GM12878 (cell line): ENCODE results near the gene VWA3B. TPM values are rescaled to one million over a fixed set of nuclear protein-coding genes. Genes with fewer than 3 reads are reported as not detected.

ENCODE experiments used
- ATAC-seq: fragments of 200-7000 bp; cut with Tn5 transposase; 3 replicates; pipeline ENCODE4 v1.9.1; 2020; ENCODE audit warnings: mild to moderate bottlenecking, moderate library complexity
- BruUV-seq: library from RNA; stranded (reverse); fragments of 400-500 nt; replicated peaks from 2 replicates; lab custom pipeline; 2021; lab: Mats Ljungman, UMichigan
- CTCF ChIA-PET: fragments of 300-600 bp; sonication (Branson Sonifier 250); formaldehyde crosslinking; extraction: SDS; loops from one replicate; lab custom pipeline; 2021; ENCODE audit warnings: inconsistent platforms; lab: Yijun Ruan, JAX
- POLR2A ChIA-PET: fragments of 350-600 bp; formaldehyde crosslinking; extraction: SDS; loops from one replicate; lab custom pipeline; 2021; ENCODE audit warnings: inconsistent platforms; lab: Charles Lee
- RAD21 ChIA-PET: fragments of 300-600 bp; sonication (Branson Sonifier 250); formaldehyde crosslinking; loops from one replicate; lab custom pipeline; 2023; ENCODE audit warnings: antibody characterized with exemption; ENCODE audit not compliant: unreplicated experiment; lab: Charles Lee
- SMC1A ChIA-PET: fragments of 300-600 bp; sonication (Branson Sonifier 250); formaldehyde crosslinking; loops from one replicate; lab custom pipeline; 2023; ENCODE audit not compliant: unreplicated experiment, uncharacterized antibody; lab: Charles Lee
- DNase-seq: peaks from one replicate; pipeline ENCODE4 v3.0.0-alpha.2; 2011; ENCODE audit warnings: low read depth, low spot score
- FAIRE-seq: peaks from 3 replicates; lab custom pipeline; 2011; peaks lifted over from hg19 to GRCh38; lab: Jason Lieb, UNC
- H2AFZ ChIP-seq: 2 replicates; pipeline ENCODE4 v1.6.0; 2011; ENCODE audit warnings: low read depth, low read length, control low read depth; ENCODE audit not compliant: control insufficient read depth
- H3K27ac ChIP-seq: 2 replicates; pipeline ENCODE4 v1.5.1; 2011; ENCODE audit warnings: control low read depth; ENCODE audit not compliant: control insufficient read depth, insufficient read depth
- H3K27me3 ChIP-seq, 2 experiments: replicated peaks in 1 of 2; 2 replicates each; pipeline versions ENCODE4 v1.6.0 to v1.6.1; 2011; ENCODE audit warnings: low read length in 1 of 2; ENCODE audit not compliant: control insufficient read depth in 2 of 2, insufficient read depth in 2 of 2
- H3K36me3 ChIP-seq, 2 experiments: 2 replicates each; pipeline ENCODE4 v1.5.1; 2011; ENCODE audit warnings: low read length in 1 of 2; ENCODE audit not compliant: control insufficient read depth in 2 of 2, insufficient read depth in 2 of 2
- H3K4me1 ChIP-seq: 2 replicates; pipeline ENCODE4 v1.6.1; 2011; ENCODE audit warnings: mild to moderate bottlenecking, low read length, moderate library complexity, mixed read lengths; ENCODE audit not compliant: control insufficient read depth, insufficient read depth
- H3K4me2 ChIP-seq: 2 replicates; pipeline ENCODE4 v1.6.0; 2011; ENCODE audit warnings: control low read depth; ENCODE audit not compliant: control insufficient read depth, insufficient read depth
- H3K4me3 ChIP-seq: fragments of 200-600 bp; sonication (generic); 2 replicates; pipeline ENCODE4 v1.5.1; 2016
- H3K79me2 ChIP-seq: 2 replicates; pipeline ENCODE4 v1.6.0; 2011; ENCODE audit warnings: low read length; ENCODE audit not compliant: control insufficient read depth, insufficient read depth
- H3K9ac ChIP-seq: 2 replicates; pipeline ENCODE4 v1.8.0; 2011; ENCODE audit warnings: low read length, control low read depth, mixed read lengths; ENCODE audit not compliant: control insufficient read depth, insufficient read depth
- H3K9me3 ChIP-seq: replicated peaks from 3 replicates; pipeline ENCODE4 v1.5.1; 2011; ENCODE audit warnings: mild to moderate bottlenecking, low read length; ENCODE audit not compliant: control insufficient read depth, insufficient read depth
- H4K20me1 ChIP-seq: 2 replicates; pipeline ENCODE4 v1.6.0; 2011; ENCODE audit not compliant: control insufficient read depth, insufficient read depth
- BHLHE40 ChIP-seq, 2 experiments: fragments of 450-650 bp in 1 of 2; IDR thresholded peaks; 2 replicates each; pipeline ENCODE4 v1.6.1; 2011 to 2017; ENCODE audit warnings: low read depth in 2 of 2, borderline replicate concordance in 1 of 2, improper control_type of control experiment in 1 of 2, low read length in 1 of 2, mild to moderate bottlenecking in 1 of 2
- CBX5 ChIP-seq: sonication (generic); IDR thresholded peaks from 2 replicates; pipeline ENCODE4 v1.6.1; 2016; ENCODE audit warnings: low read depth, moderate library complexity, mild to moderate bottlenecking, inconsistent platforms
- E2F4 ChIP-seq: IDR thresholded peaks from 2 replicates; pipeline ENCODE4 v1.6.1; 2012; ENCODE audit warnings: low read depth, low read length, improper control_type of control experiment
- KAT2A ChIP-seq: conservative IDR thresholded peaks from 2 replicates; pipeline ENCODE4 v1.6.1; 2011; ENCODE audit warnings: low read depth, low read length; ENCODE audit not compliant: control insufficient read depth
- NBN ChIP-seq: fragments of 450-650 bp; IDR thresholded peaks from 2 replicates; pipeline ENCODE4 v1.6.1; 2016
- NFXL1 ChIP-seq: fragments of 450-650 bp; IDR thresholded peaks from 2 replicates; pipeline ENCODE4 v1.6.1; 2017; ENCODE audit warnings: antibody characterized with exemption, mild to moderate bottlenecking, borderline replicate concordance
- NRF1 ChIP-seq: conservative IDR thresholded peaks from 2 replicates; pipeline ENCODE4 v1.6.1; 2011; ENCODE audit warnings: mild to moderate bottlenecking, low read depth, low read length, improper control_type of control experiment
- PBX3 ChIP-seq: IDR thresholded peaks from 2 replicates; pipeline ENCODE4 v1.6.1; 2011; ENCODE audit warnings: mild to moderate bottlenecking, low read depth, low read length, moderate library complexity; ENCODE audit not compliant: insufficient replicate concordance
- RCOR1 ChIP-seq: conservative IDR thresholded peaks from 2 replicates; pipeline ENCODE4 v1.6.1; 2012; ENCODE audit warnings: low read depth, low read length, improper control_type of control experiment
- SIX5 ChIP-seq: IDR thresholded peaks from 2 replicates; pipeline ENCODE4 v1.6.1; 2011; ENCODE audit warnings: mild to moderate bottlenecking, low read depth, low read length, moderate library complexity; ENCODE audit not compliant: severe bottlenecking
- SKIL ChIP-seq: fragments of 450-650 bp; IDR thresholded peaks from 2 replicates; pipeline ENCODE4 v1.6.1; 2017; ENCODE audit warnings: mild to moderate bottlenecking, low read depth, inconsistent platforms; ENCODE audit not compliant: poor library complexity, severe bottlenecking
- ZNF274 ChIP-seq: IDR thresholded peaks from one replicate; pipeline ENCODE4 v1.8.0; 2011; ENCODE audit not compliant: insufficient read length, insufficient read depth
- ZNF592 ChIP-seq: fragments of 450-650 bp; IDR thresholded peaks from 2 replicates; pipeline ENCODE4 v1.6.1; 2017; ENCODE audit warnings: mild to moderate bottlenecking, moderate library complexity
- WGBS: methylation state at CpG from one replicate; pipeline ENCODE4 v1.1.6; 2016; ENCODE audit warnings: low lambda C conversion rate; ENCODE audit not compliant: insufficient replicate concordance, insufficient coverage; ENCODE audit errors: missing lambda C conversion rate; 5-methylcytosine and 5-hydroxymethylcytosine counted together
- in situ Hi-C: fragments of 300-500 bp; cut with MboI; formaldehyde crosslinking; loops from 9 replicates; pipeline ENCODE4 v1.14.3; 2018; ENCODE audit warnings: mixed read lengths
- intact Hi-C: fragments of 100-400 bp; cut with micrococcal nuclease; formaldehyde crosslinking; loops from one replicate; pipeline ENCODE4 v1.14.2; 2022; ENCODE audit not compliant: unreplicated experiment
- polyA plus RNA-seq, 11 experiments: library from polyadenylated mRNA; depleted of rRNA in 4 of 11; unstranded in 6 of 11; stranded (reverse) in 5 of 11; fragments of >200 nt; fragmentation: Nextera tagmentation in 4 of 11; fragmentation: Illumina TruSeq in 1 of 11; extraction: Ambion mirVana in 4 of 11; extraction: Trizol in 1 of 11; gene quantifications; 1 replicate in 1 of 11; 2 replicates in 10 of 11; pipeline versions ENCODE4 v1.2.1 to v1.2.3, GENCODE V29; 2011 to 2016; ENCODE audit warnings: inconsistent platforms in 2 of 11, missing spikeins in 2 of 11, low read depth in 1 of 11
- total RNA-seq, 4 experiments: library from RNA; depleted of rRNA in 3 of 4; stranded (reverse); fragments of >200 nt in 3 of 4; fragmentation: Illumina TruSeq in 1 of 4; extraction: Trizol in 1 of 4; gene quantifications; 2 replicates each; pipeline versions ENCODE4 v1.2.1 to v1.2.3, GENCODE V29; 2013 to 2021

VWA3B gene
- total and polyA plus RNA-seq, 10 of the 15 experiments (the other 5 are each of a cell fraction or from before 2014, with no cell fraction given): 0.04 to 0.86 (median 0.19) TPM; not detected in 4

GRCh38 chr2:98170076-98170475 is 83.1 kb downstream of the VWA3B start:
- ChIA-PET CTCF (no interaction called here), SMC1A (interaction anchor here (1.1 kb wide), 1 partner anchor 10 kb away, joined by 3 read pairs; no protein-coding TSS in a partner anchor), RAD21 (no interaction called here), POLR2A (no interaction called here)
- H4K20me1 ChIP-seq: no peaks in the 10 kb centered on the region
- H3K9ac ChIP-seq: no peak overlapping the region
- H3K9me3 ChIP-seq: no peaks in the 10 kb centered on the region
- FAIRE-seq (no peak), DNase-seq (no peak), ATAC-seq (no peak)
- no peak overlapping the region for H2AFZ ChIP-seq
- in situ Hi-C loops: loop anchor here (25.0 kb wide), 1 partner anchor 358 kb away; no protein-coding TSS in a partner anchor
- no peak overlapping the region for H3K4me3 ChIP-seq
- H3K27ac ChIP-seq: no peak overlapping the region
- H3K4me2 ChIP-seq: no peak overlapping the region
- H3K79me2 ChIP-seq: no peaks in the 10 kb centered on the region
- 40% methylated on average over 3 of the region's 3 CpGs for WGBS
- H3K4me1 ChIP-seq: no peaks in the 10 kb centered on the region
- intact Hi-C loops: no loop called here
- no TSS peak for BruUV-seq
- no peaks in the 10 kb centered on the region for H3K36me3 ChIP-seq
- 0 out of 4 replicates have a peak, but pooled peaks cover 0 to 6% of the 10 kb centered on the region in 2 experiments for H3K27me3 ChIP-seq
- TF ChIP-seq SKIL (no peak), E2F4 (no peak), ZNF592 (no peak), RCOR1 (no peak), PBX3 (no peak), NFXL1 (no peak), BHLHE40 (IDR thresholded peaks at IDR 0.05; ENCODE audit: borderline replicate concordance in 1 of 2, low read depth in 2 of 2, low read length in 1 of 2) (no peak), NRF1 (no peak), NBN (no peak), ZNF274 (no peak), SIX5 (no peak), CBX5 (no peak), KAT2A (no peak)
